Measurements from ENCODE around the gene A2M.

A2M gene

GRCh38 chr12:9041321-9041720 is 74.4 kb downstream of the A2M start:
- DNase-seq (ENCODE audit: insufficient read length, low spot score) (no peak), FAIRE-seq (no peak)

DNA sequence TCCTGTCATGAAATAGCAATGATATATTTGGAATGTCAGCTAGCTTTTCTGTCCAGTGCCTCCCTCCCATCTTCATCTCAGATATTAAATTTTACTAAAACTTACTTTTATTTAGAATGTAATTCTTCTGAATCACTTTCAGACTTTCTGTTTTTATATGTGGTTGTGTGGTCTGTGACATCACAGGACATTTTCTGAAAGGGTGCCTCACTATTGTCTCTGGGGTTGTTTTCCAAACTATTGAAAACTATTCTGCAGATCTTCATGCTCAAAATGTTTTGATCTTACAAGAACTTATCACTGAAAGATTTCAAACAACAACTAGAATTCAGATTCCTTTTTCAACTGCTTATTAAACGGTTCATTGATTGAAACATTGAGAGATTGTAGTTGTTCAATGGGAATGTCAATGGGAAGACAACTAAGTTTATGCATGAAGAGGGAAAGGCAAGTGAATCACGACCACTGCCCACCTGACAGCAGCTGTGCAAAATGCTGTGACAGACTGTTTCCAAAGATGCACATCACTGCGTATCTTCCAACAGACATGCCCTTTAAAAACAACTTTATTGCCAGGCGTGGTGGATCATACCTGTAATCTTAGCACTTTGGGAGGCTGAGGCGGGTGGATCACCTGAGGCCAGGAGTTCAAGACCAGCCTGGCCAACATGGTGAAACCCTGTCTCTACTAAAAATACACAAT is 75.1 kb downstream of the A2M start:
- FAIRE-seq (no peak), DNase-seq (ENCODE audit: insufficient read length, low spot score) (no peak)

DNA sequence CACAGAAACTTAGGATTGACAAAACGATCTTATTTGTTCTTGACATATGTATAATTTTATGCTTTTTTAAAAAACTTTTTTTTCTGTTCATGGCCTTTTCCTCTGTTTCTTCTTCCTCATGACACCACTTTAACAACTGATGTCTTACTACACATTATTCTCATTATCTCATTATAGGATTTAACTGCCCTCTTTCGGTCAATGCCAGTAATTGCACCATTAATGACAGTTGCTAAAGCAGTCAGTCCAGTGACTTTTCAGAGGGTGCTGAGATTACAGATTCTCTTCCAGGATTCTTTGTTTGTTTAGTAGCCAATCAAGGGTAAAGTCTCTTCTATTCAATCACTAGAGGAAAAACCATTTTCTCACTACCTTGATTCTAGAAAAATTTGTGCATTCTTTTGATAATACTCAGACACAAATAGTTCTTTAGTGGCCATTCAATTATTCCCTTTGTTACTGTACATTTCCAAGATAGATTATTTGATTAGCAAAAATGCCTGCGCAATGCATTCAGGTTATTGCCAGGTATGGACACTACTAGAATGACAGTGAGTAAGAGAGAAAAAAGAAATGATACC is 76.2 kb downstream of the A2M start:
- peak; percentile 29 for DNase-seq (ENCODE audit: insufficient read length, low spot score)
- FAIRE-seq = peak; percentile 88

GRCh38 chr12:9037431-9037830 is 78.3 kb downstream of the A2M start:
- DNase-seq (ENCODE audit: insufficient read length, low spot score) (no peak), FAIRE-seq (no peak)

DNA sequence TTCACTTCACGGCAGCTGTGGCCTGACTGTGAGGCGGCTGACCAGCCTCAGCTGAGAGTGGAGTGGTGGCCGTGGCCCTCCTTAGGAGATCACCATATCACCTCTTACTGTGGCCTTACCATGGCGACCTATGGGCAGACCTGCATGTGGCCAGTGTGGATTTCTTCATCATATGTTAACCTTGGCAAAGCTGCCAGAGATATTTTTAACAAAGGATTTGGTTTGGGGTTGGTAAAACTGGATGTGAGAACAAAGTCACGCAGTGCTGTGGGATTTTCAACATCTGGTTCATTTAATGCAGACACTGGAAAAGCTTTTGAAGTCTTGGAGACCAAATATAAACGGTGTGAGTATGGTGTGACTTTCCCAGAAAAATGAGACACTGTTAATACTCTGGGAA is 79.5 kb downstream of the A2M start:
- no peak for DNase-seq (ENCODE audit: insufficient read length, low spot score)
- no peak for FAIRE-seq

DNA sequence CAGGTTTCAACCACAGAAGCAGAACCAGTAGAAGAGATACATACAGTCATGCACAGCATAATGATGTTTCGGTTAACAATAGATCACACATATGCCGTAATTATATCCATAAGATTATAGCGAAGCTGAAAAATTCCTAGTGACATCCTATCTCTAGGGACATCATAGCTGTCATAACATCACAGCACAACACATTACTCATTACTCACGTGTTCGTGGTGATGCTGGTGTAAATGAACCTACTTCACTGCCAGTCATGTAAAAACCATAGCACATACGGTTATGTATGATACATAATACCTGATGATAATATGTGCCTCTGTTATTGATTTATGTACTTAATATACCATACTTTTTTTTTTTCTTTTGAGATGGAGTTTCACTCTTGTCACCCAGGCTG is 81.6 kb downstream of the A2M start:
- DNase-seq (ENCODE audit: insufficient read length, low spot score) (no peak), FAIRE-seq (no peak)

DNA sequence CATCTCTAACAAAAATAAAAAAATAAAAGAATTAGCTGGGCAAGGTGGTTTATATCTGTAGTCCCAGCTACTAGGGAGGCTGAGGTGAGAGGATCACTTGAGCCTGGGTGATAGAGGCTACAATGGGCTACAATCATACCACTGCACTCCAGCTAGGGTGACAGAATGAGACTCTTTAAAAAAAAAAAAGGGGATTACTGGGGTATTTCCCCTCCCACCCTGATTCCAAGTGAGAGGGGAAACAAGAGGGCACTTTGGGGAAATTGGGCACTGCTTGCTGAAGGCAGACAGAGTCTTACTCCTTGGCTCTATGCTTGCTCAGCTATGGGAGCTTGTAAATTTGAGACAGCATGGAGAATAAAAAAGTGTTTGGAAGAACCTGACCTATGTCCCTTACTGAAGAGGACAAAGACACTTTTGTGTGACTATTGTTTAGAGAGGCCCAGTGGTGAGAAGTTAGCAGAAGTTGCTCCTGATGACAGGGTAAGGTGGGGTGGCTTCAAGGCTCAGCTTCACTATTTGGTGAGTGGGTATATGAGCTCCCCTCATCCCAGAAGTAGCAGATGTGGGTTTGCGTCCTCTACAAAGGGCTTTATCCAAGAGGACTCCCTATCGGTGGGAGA is 82.3 kb downstream of the A2M start:
- no peak for DNase-seq (ENCODE audit: insufficient read length, low spot score)
- no peak for FAIRE-seq

DNA sequence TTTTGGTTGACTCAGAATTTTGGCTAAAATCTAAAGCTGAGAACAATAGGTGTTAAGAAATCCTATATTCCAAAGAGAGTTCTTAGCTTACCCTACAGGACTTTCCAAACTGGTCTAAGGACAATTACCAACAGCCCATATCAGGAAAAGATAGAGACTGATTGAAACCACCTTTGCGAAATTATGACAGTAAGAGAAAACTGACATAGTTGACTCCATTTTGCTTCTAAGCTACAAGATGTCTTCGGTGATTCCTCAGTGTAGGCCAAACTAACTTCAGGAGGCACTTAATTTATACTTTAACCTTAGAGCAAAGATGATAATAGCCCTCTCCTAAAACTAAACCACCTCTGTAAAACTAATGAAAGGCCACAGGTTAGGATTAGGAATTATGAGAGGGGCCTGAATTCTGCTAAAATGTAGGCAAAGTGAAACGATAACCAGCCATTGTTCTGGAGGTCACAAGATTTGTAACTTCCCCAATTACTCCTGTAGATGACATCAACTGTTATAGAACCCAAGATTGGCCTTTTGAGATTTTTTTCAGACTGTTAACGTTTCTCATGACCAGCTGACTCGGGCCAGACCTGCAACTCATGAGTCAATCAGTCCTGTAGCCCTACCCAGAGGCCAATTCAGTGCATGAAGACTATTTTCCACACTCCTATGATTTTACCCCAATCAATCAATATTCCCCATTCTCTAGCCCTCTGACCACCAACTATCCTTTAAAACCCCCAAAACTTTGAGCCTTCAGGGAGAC is 83.3 kb downstream of the A2M start:
- DNase-seq (ENCODE audit: insufficient read length, low spot score) (no peak), FAIRE-seq (peak; percentile 48)

DNA sequence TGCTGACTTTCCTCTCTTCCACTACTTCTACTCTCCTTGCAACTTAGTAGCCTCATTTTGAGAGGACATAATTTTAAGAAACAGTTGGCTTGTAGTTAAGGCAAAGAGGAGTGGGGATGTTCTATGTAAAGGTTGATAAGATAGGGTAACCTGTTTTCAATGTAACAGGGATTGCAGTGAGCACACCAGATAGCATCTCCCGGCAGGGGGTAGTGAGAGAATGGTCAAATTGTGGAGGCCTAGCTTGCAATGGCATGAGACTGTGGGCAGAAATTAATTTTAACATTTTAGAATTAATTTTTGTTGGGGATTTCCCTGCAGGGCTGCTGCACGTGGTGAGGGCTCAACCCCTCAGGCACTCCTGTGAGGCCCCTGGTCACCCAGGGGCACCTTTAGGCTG is 84.9 kb downstream of the A2M start:
- DNase-seq (ENCODE audit: insufficient read length, low spot score) (no peak), FAIRE-seq (no peak)

DNA sequence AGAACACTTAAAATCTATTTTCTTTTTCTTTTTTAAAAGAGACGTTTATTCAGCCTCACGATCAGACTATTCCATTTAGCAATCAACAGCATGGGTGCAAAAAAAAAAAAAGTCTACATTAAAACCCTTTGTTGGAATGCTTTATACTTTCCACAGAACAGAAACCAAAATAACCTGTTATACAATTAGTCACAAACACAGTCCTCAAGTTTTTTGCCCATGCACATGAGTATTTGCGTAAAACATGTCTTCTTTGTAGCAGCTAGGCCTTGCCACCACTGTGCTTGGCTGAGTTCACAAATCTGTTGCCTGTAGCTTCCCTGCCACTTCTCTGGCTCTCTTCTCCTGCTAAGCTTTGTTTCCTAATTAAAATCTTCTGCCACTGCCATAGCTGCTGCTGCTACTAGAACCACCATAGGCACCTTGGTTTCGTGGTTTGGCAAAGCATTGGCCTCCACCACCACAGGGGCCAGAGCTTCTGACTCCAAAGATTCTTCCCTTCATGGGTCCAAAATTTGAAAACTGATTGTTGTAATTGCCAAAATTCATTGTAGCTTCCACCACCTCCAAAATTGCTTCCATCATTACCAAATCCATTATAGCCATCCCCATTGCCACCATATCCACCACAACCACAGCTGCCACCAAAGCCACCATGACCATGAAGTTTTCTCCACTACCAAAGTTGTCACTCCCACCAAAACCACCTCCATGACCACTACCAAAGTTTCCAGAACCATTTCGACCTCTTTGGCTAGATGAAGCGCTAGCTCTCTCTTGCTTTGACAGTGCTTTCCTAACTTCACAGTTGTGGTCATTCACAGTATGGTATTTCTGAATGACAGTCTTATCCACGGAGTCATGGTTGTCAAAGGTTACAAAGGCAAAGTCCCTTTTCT is 88.3 kb downstream of the A2M start:
- FAIRE-seq = no peak

DNA sequence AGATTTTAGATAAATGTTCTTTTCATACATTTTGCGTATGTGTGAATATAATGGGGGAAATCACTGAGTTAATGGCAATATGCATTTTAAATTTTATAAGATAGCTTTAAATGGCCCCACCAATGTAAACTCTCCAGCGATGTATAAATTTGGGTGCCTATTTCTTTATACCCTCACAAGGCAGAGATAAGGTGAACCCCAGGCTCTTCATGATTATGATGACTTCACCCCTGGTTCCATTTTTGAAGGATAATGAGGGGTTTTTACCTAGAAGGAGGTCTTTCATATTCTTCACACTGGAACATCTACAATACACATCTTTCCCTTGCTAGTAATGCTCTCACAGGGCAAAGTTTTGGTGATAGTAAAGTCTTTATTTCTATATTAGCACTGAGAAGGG is 91.2 kb downstream of the A2M start:
- FAIRE-seq (no peak), DNase-seq (ENCODE audit: insufficient read length, low spot score) (no peak)

More for the DNA sequence above, 88.3 kb downstream of the A2M start:
- DNase-seq (ENCODE audit: insufficient read length, low spot score) = no peak

DNA sequence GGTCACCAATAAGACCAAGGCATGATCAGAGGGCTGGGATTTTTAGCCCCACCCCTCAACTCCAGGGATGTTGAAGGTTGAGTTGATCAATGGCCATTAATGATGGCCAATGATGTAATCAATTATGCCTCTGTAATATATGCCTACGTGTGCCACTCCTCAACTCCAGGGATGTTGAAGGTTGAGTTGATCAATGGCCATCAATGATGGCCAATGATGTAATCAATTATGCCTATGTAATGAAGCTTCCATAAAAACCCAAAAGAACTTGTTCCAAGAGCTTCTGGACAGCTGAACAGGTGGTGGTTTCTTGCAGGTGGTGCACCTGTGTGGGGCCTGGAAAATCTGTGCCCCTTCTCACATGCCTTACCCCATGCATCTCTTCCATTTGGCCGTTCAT is 93.1 kb downstream of the A2M start:
- no peak for FAIRE-seq
- no peak for DNase-seq (ENCODE audit: insufficient read length, low spot score)

Measured in GM19239 (cell line).